Tibial nerve (tissue), 4 donors: ENCODE data around the gene PROM1. TPM values are rescaled to one million over a fixed set of nuclear protein-coding genes. Genes with fewer than 3 reads are reported as not detected.

Source experiments
- DNase-seq, 2 donors: peaks; one replicate each; pipeline ENCODE4 v3.0.0-alpha.2; 2019; ENCODE audit warnings: low spot score in 2 of 2
- H3K27ac ChIP-seq, 4 donors: fragments of 200-600 bp; sonication (generic) in 3 of 4; one replicate each; pipeline ENCODE4 v1.5.1; 2017 to 2019; ENCODE audit warnings: mild to moderate bottlenecking in 1 of 4
- H3K27me3 ChIP-seq, 2 donors: fragments of 200-600 bp; sonication (generic) in 1 of 2; one replicate each; pipeline versions ENCODE4 v1.5.1 to v1.6.0; 2017 to 2019
- H3K36me3 ChIP-seq, 3 donors: fragments of 200-600 bp; sonication (generic); one replicate each; pipeline ENCODE4 v1.5.1; 2018 to 2019
- H3K4me1 ChIP-seq, 4 donors: fragments of 200-600 bp; sonication (generic) in 3 of 4; one replicate each; pipeline ENCODE4 v1.5.1; 2017 to 2019
- H3K4me3 ChIP-seq, 4 donors: fragments of 200-600 bp; sonication (generic) in 3 of 4; one replicate each; pipeline ENCODE4 v1.5.1; 2017 to 2019; ENCODE audit warnings: mild to moderate bottlenecking in 1 of 4, moderate library complexity in 1 of 4
- H3K9me3 ChIP-seq, 4 donors: fragments of 200-600 bp; sonication (generic) in 3 of 4; one replicate each; pipeline ENCODE4 v1.5.1; 2017 to 2019
- EP300 ChIP-seq, 2 donors: sonication (generic); formaldehyde crosslinking; IDR thresholded peaks; one replicate each; pipeline ENCODE4 v1.6.1; 2017; ENCODE audit warnings: antibody characterized with exemption in 2 of 2, mild to moderate bottlenecking in 1 of 2
- POLR2A ChIP-seq, 2 donors: fragments of 450-650 bp; IDR thresholded peaks; one replicate each; pipeline ENCODE4 v1.6.1; 2017; ENCODE audit warnings: antibody characterized with exemption in 2 of 2, mild to moderate bottlenecking in 2 of 2, moderate library complexity in 2 of 2
- WGBS, 2 donors: methylation state at CpG; one replicate each; pipeline ENCODE4 v1.1.5; 2018; 5-methylcytosine and 5-hydroxymethylcytosine counted together
- total RNA-seq, 4 donors: library from RNA; depleted of rRNA; stranded (reverse); fragments of >200 nt; gene quantifications; one replicate each; pipeline ENCODE4 v1.1.0, GENCODE V29; 2016
- TF ChIP-seq, protein P1 (sequence below), 5 experiments: fragments of 200-600 bp in 3 of 5; fragments of 450-650 bp in 2 of 5; sonication (generic) in 3 of 5; IDR thresholded peaks; one replicate each; pipeline ENCODE4 v1.5.1; 2016 to 2019; ENCODE audit warnings: antibody characterized with exemption in 5 of 5, mild to moderate bottlenecking in 3 of 5, moderate library complexity in 2 of 5

The PROM1 gene
- total RNA-seq, 4 donors from 2014 or later = not detected

DNA sequence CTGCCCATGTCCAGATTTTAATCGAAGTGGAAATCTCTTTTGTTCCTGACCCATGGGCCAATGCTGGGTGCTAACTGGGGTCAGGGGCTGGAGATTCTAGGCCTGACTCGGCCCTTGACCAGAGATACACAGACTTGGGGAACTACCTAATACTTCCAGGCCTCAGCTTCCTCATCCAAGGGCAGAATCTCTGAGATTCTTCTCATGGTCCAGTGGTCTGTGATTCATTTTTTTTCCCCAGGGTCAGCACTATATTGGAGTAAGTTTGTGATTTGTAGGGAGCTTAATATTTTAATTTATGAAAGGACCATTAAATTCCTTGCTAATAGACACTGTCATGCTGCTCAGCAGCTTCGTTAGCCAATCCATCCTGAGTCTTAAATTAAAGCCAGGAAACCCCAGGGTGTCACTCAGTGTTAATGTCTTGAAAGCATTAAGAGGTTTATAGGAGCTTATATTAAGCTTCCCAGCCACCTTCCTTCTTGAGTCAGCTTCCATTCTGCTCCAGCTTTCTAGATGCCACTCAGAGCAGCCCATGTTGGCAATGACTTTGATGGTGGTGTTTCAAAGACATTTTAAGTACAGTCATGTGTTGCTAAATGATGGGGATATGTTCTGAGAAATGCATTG is 27.0 kb upstream of the PROM1 start:
- no peak overlapping the region for H3K4me3 ChIP-seq
- H3K27me3 ChIP-seq = no peaks in the 10 kb centered on the region
- TF ChIP-seq POLR2A (IDR thresholded peaks at IDR 0.05) (no peak), EP300 (IDR thresholded peaks at IDR 0.05) (no peak)
- TF ChIP-seq, protein P1, sequence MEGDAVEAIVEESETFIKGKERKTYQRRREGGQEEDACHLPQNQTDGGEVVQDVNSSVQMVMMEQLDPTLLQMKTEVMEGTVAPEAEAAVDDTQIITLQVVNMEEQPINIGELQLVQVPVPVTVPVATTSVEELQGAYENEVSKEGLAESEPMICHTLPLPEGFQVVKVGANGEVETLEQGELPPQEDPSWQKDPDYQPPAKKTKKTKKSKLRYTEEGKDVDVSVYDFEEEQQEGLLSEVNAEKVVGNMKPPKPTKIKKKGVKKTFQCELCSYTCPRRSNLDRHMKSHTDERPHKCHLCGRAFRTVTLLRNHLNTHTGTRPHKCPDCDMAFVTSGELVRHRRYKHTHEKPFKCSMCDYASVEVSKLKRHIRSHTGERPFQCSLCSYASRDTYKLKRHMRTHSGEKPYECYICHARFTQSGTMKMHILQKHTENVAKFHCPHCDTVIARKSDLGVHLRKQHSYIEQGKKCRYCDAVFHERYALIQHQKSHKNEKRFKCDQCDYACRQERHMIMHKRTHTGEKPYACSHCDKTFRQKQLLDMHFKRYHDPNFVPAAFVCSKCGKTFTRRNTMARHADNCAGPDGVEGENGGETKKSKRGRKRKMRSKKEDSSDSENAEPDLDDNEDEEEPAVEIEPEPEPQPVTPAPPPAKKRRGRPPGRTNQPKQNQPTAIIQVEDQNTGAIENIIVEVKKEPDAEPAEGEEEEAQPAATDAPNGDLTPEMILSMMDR (IDR thresholded peaks at IDR 0.05) = no peak
- no peaks in the 10 kb centered on the region for H3K36me3 ChIP-seq
- H3K9me3 ChIP-seq = no peaks in the 10 kb centered on the region
- 72 to 80% methylated on average over 3 of the region's 3 CpGs for WGBS, 2 donors
- H3K27ac ChIP-seq = no peak overlapping the region
- DNase-seq = no peak
- no peaks in the 10 kb centered on the region for H3K4me1 ChIP-seq

- Histone ChIP-seq H3K9me3 (no peaks in the 10 kb centered on the region), H3K4me1 (no peaks in the 10 kb centered on the region), H3K27me3 (no peaks in the 10 kb centered on the region), H3K4me3 (no peak overlapping the region), H3K36me3 (no peaks in the 10 kb centered on the region), H3K27ac (no peak overlapping the region)
- DNase-seq = no peak
- TF ChIP-seq, protein P1 (IDR thresholded peaks at IDR 0.05) = no peak
- no peak for TF ChIP-seq EP300 (IDR thresholded peaks at IDR 0.05)
- TF ChIP-seq POLR2A (IDR thresholded peaks at IDR 0.05) = no peak
These were observed 26.4 kb upstream of the PROM1 start for GRCh38 chr4:16110199-16110598.

DNA sequence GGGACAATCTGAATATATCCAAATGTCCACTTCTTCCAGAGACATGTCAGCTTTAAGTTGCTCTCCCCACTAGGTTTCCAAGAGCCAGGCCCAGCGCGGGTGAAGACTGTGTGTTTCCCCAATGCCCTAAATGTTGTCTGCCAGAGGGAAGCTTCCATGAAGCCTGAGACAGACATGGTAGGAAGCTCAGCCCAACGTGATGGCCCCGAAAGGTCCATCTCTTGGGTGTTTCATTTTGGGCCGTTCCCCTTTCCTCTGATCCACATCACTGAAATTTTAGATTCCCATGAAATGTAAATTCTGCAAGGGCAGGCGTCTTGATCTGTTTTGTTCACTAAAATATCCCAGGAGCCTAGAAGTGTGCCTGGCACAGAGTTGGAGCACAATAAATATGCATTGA is 25.4 kb upstream of the PROM1 start:
- H3K27me3 ChIP-seq = no peaks in the 10 kb centered on the region
- no peak overlapping the region for H3K4me3 ChIP-seq
- no peaks in the 10 kb centered on the region for H3K36me3 ChIP-seq
- H3K4me1 ChIP-seq = no peaks in the 10 kb centered on the region
- no peak for TF ChIP-seq EP300 (IDR thresholded peaks at IDR 0.05)
- no peak for TF ChIP-seq POLR2A (IDR thresholded peaks at IDR 0.05)
- TF ChIP-seq, protein P1 (IDR thresholded peaks at IDR 0.05) = no peak
- H3K27ac ChIP-seq = no peak overlapping the region
- 93 to 95% methylated on average over 6 of the region's 6 CpGs for WGBS, 2 donors
- no peaks in the 10 kb centered on the region for H3K9me3 ChIP-seq
- no peak for DNase-seq

- TF ChIP-seq, protein P1 (IDR thresholded peaks at IDR 0.05) = no peak
- Histone ChIP-seq H3K4me1 (no peaks in the 10 kb centered on the region), H3K9me3 (no peaks in the 10 kb centered on the region), H3K36me3 (no peaks in the 10 kb centered on the region), H3K27me3 (no peaks in the 10 kb centered on the region), H3K4me3 (no peak overlapping the region), H3K27ac (no peak overlapping the region)
- no peak for DNase-seq
- 85 to 86% methylated on average over 6 of the region's 6 CpGs for WGBS, 2 donors
These were observed 23.1 kb upstream of the PROM1 start for GRCh38 chr4:16106956-16107355.

DNA sequence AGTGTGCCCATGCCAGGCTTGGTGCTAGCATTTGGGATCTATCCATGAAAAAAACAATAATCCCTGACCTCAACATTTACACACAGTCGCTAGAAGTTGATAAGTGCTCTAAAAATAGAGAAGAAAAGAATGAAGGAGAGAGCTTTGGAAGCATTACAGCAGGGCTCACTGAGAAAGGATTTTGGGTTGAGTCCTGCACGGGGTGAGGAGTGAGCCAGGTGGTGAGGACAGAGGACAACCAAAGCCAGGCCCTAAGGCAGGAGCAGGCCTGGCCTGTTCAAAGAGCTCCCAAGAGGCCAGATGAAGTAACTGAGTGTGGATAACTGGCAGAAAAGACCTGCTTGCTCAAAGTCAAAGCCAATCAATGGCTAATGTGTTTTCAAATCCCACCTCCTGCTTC is 20.7 kb upstream of the PROM1 start:
- no peak overlapping the region for H3K27ac ChIP-seq
- H3K4me3 ChIP-seq = no peak overlapping the region
- no peaks in the 10 kb centered on the region for H3K36me3 ChIP-seq
- TF ChIP-seq, protein P1 (IDR thresholded peaks at IDR 0.05) = no peak
- no peak for TF ChIP-seq EP300 (IDR thresholded peaks at IDR 0.05)
- TF ChIP-seq POLR2A (IDR thresholded peaks at IDR 0.05) = no peak
- H3K27me3 ChIP-seq = no peaks in the 10 kb centered on the region
- 71 to 81% methylated on average over 2 of the region's 2 CpGs for WGBS, 2 donors
- no peak for DNase-seq
- no peaks in the 10 kb centered on the region for H3K4me1 ChIP-seq
- H3K9me3 ChIP-seq = no peaks in the 10 kb centered on the region
